HG03439 (cell line): ENCODE measurements around the gene FAM120B.
"Not testable (repeated sequence)": the region's sequence is repeated elsewhere in the genome, so short reads cannot be mapped to it uniquely, and the experiment has no call there.

Source experiments
- ATAC-seq: cut with Tn5 transposase; IDR thresholded peaks from one replicate; pipeline ENCODE4 v1.9.1; 2021; ENCODE audit warnings: mild to moderate bottlenecking, moderate library complexity; ENCODE audit not compliant: unreplicated experiment

FAM120B gene

GRCh38 chr6:170296423-170296745, 10.2 kb upstream of the FAM120B start:
- no peak for ATAC-seq

GRCh38 chr6:170296746-170297575, 9.6 kb upstream of the FAM120B start:
- ATAC-seq, result no peak

GRCh38 chr6:170297576-170298330, 8.8 kb upstream of the FAM120B start:
- no peak for ATAC-seq

- no peak for ATAC-seq
Observed at GRCh38 chr6:170298688-170299087, 7.9 kb upstream of the FAM120B start.

- ATAC-seq, result no peak
Observed at GRCh38 chr6:170301184-170301583, 5.4 kb upstream of the FAM120B start.

- ATAC-seq, result peak; percentile 19
Observed at GRCh38 chr6:170305805-170306323, 694 bp upstream of the FAM120B start.

GRCh38 chr6:170307080-170307545, 555 bp downstream of the FAM120B start:
- no peak for ATAC-seq

- no peak for ATAC-seq
Observed at GRCh38 chr6:170308761-170309160, 2.2 kb downstream of the FAM120B start.

GRCh38 chr6:170311696-170312095, 5.1 kb downstream of the FAM120B start:
- ATAC-seq, result no peak

GRCh38 chr6:170312876-170313275, 6.3 kb downstream of the FAM120B start:
- no peak for ATAC-seq

GRCh38 chr6:170313716-170314295, 7.2 kb downstream of the FAM120B start:
- ATAC-seq, result no peak

- no peak for ATAC-seq
Observed at GRCh38 chr6:170314983-170315382, 8.4 kb downstream of the FAM120B start.

- no peak for ATAC-seq
Observed at GRCh38 chr6:170316071-170316470, 9.5 kb downstream of the FAM120B start.

GRCh38 chr6:170317076-170317475, 10.5 kb downstream of the FAM120B start:
- ATAC-seq, result no peak

- ATAC-seq, result no peak
Observed at GRCh38 chr6:170317718-170318117, 11.2 kb downstream of the FAM120B start.

- ATAC-seq, result no peak
Observed at GRCh38 chr6:170329321-170329720, 22.8 kb downstream of the FAM120B start.

GRCh38 chr6:170335199-170335598, 28.6 kb downstream of the FAM120B start:
- ATAC-seq, result not testable (repeated sequence)

GRCh38 chr6:170344631-170345576, 38.3 kb downstream of the FAM120B start:
- no peak for ATAC-seq

- no peak for ATAC-seq
Observed at GRCh38 chr6:170345662-170346061, 39.1 kb downstream of the FAM120B start.

- no peak for ATAC-seq
Observed at GRCh38 chr6:170346649-170347048, 40.1 kb downstream of the FAM120B start.
